SK-N-SH (cell line): Measurements from ENCODE around the gene SLC8A1. TPM values are rescaled to one million over a fixed set of nuclear protein-coding genes. Genes with fewer than 3 reads are reported as not detected.

Experiments used
- CTCF ChIA-PET: fragments of 300-600, 350-600 bp; formaldehyde crosslinking; extraction: SDS; loops from one replicate; lab custom pipeline; 2021; lab: Yijun Ruan, JAX
- POLR2A ChIA-PET: fragments of 350-600 bp; sonication (Branson Sonifier 250); formaldehyde crosslinking; extraction: SDS; loops from one replicate; lab custom pipeline; 2020; ENCODE audit warnings: antibody characterized with exemption, inconsistent platforms; lab: Yijun Ruan, JAX
- DNase-seq: peaks from one replicate; pipeline ENCODE4 v3.0.0; 2012
- H2AFZ ChIP-seq: fragments of 200-600 bp; sonication (generic); 2 replicates; pipeline ENCODE4 v1.8.1; 2016; ENCODE audit warnings: antibody characterized with exemption, mild to moderate bottlenecking, low read depth
- H3F3A ChIP-seq: fragments of 200-600 bp; sonication (generic); replicated peaks from 2 replicates; pipeline ENCODE3; 2016; ENCODE audit warnings: antibody characterized with exemption, mild to moderate bottlenecking; ENCODE audit not compliant: insufficient read depth
- H3K27ac ChIP-seq, 2 experiments: fragments of 200-500 bp in 1 of 2; fragments of 200-600 bp in 1 of 2; sonication (Bioruptor generic) in 1 of 2; sonication (generic), shearing (Covaris generic) in 1 of 2; 2 replicates each; pipeline versions ENCODE4 v1.5.1 to v1.6.1; 2014 to 2016; ENCODE audit warnings: low read depth in 2 of 2, inconsistent platforms in 1 of 2, low read length in 1 of 2, mild to moderate bottlenecking in 1 of 2, mixed read lengths in 1 of 2
- H3K27me3 ChIP-seq: fragments of 200-600 bp; sonication (generic), shearing (Covaris generic); 2 replicates; pipeline ENCODE4 v1.6.1; 2016; ENCODE audit warnings: mixed run types; ENCODE audit not compliant: insufficient read depth
- H3K36me3 ChIP-seq, 2 experiments: fragments of 200-500 bp in 1 of 2; fragments of 200-600 bp in 1 of 2; sonication (Bioruptor generic) in 1 of 2; sonication (generic) in 1 of 2; replicated peaks in 1 of 2; 2 replicates each; pipeline versions ENCODE3 to v1.5.1; 2014 to 2016; ENCODE audit warnings: low read length in 1 of 2, mild to moderate bottlenecking in 1 of 2; ENCODE audit not compliant: insufficient read depth in 2 of 2, control insufficient read depth in 1 of 2
- H3K4me1 ChIP-seq, 2 experiments: fragments of 200-500 bp in 1 of 2; fragments of 200-600 bp in 1 of 2; sonication (Bioruptor generic) in 1 of 2; sonication (generic), shearing (Covaris generic) in 1 of 2; 2 replicates each; pipeline versions ENCODE4 v1.5.1 to v1.6.1; 2014 to 2016; ENCODE audit warnings: low read depth in 1 of 2, low read length in 1 of 2, mixed run types in 1 of 2; ENCODE audit not compliant: insufficient read depth in 2 of 2, control insufficient read depth in 1 of 2
- H3K4me2 ChIP-seq: fragments of 200-600 bp; sonication (generic), shearing (Covaris generic); 2 replicates; pipeline ENCODE4 v1.6.1; 2017; ENCODE audit warnings: mixed run types
- H3K4me3 ChIP-seq, 2 experiments: fragments of 200-500 bp in 1 of 2; fragments of 200-600 bp in 1 of 2; sonication (Bioruptor generic) in 1 of 2; sonication (generic), shearing (Covaris generic) in 1 of 2; 2 replicates each; pipeline versions ENCODE4 v1.5.1 to v1.8.1; 2014 to 2016; ENCODE audit warnings: low read depth in 2 of 2, inconsistent platforms in 1 of 2, low read length in 1 of 2, mild to moderate bottlenecking in 1 of 2, mixed read lengths in 1 of 2, moderate library complexity in 1 of 2
- H3K79me2 ChIP-seq: fragments of 200-600 bp; sonication (generic); 2 replicates; pipeline ENCODE4 v1.8.1; 2017; ENCODE audit warnings: mild to moderate bottlenecking; ENCODE audit not compliant: insufficient read depth
- H3K9ac ChIP-seq: fragments of 200-600 bp; sonication (generic); 2 replicates; pipeline ENCODE4 v1.6.1; 2017; ENCODE audit warnings: mixed run types
- H3K9me2 ChIP-seq: fragments of 200-600 bp; sonication (generic); 2 replicates; pipeline ENCODE4 v1.6.1; 2017; ENCODE audit warnings: mixed run types
- H3K9me3 ChIP-seq: fragments of 200-600 bp; sonication (generic); 2 replicates; pipeline ENCODE4 v1.6.1; 2017; ENCODE audit warnings: mixed run types, mild to moderate bottlenecking, moderate library complexity
- H4K20me1 ChIP-seq: fragments of 200-600 bp; sonication (generic); 2 replicates; pipeline ENCODE4 v1.6.1; 2017; ENCODE audit warnings: mild to moderate bottlenecking, mixed run types; ENCODE audit not compliant: insufficient read depth
- FOXJ3 ChIP-seq: sonication (generic); formaldehyde crosslinking; IDR thresholded peaks from 2 replicates; pipeline ENCODE4 v1.5.1; 2020; ENCODE audit warnings: mild to moderate bottlenecking, missing genetic modification reagents
- GATA2 ChIP-seq: sonication (generic); formaldehyde crosslinking; IDR thresholded peaks from 2 replicates; pipeline ENCODE4 v1.5.0; 2020; ENCODE audit warnings: mild to moderate bottlenecking, missing genetic modification reagents
- MXI1 ChIP-seq: IDR thresholded peaks from 2 replicates; pipeline ENCODE4 v1.6.1; 2012; ENCODE audit warnings: mild to moderate bottlenecking, low read depth, low read length, improper control_type of control experiment
- POLR2AphosphoS5 ChIP-seq: IDR thresholded peaks from 2 replicates; pipeline ENCODE4 v1.6.1; 2012; ENCODE audit warnings: low read depth, low read length
- RFX5 ChIP-seq: IDR thresholded peaks from 2 replicates; pipeline ENCODE4 v1.6.1; 2012; ENCODE audit warnings: mild to moderate bottlenecking, improper control_type of control experiment, low read length
- RXRA ChIP-seq: IDR thresholded peaks from 2 replicates; pipeline ENCODE4 v1.4.0; 2012; ENCODE audit warnings: low read depth, mild to moderate bottlenecking, borderline replicate concordance
- WGBS: methylation state at CpG from one replicate; pipeline ENCODE4 v1.1.6; 2017; ENCODE audit warnings: low lambda C conversion rate; 5-methylcytosine and 5-hydroxymethylcytosine counted together
- polyA plus RNA-seq, 3 experiments: library from polyadenylated mRNA; depleted of rRNA; stranded (reverse); fragments of >200 nt; gene quantifications; 2 replicates each; pipeline ENCODE4 v1.2.3, GENCODE V29; 2012
- TF ChIP-seq, protein P1 (sequence below): IDR thresholded peaks from 2 replicates; pipeline ENCODE4 v1.4.0; 2012; ENCODE audit warnings: low read depth, borderline replicate concordance
- TF ChIP-seq, protein P2 (sequence below): IDR thresholded peaks from 2 replicates; pipeline ENCODE4 v1.4.0; 2012; ENCODE audit warnings: low read depth, borderline replicate concordance
- TF ChIP-seq, protein P3 (sequence below): IDR thresholded peaks from 2 replicates; pipeline ENCODE4; 2012
- TF ChIP-seq, protein P4 (sequence below): fragments of 200-600 bp; sonication (generic); IDR thresholded peaks from 2 replicates; pipeline ENCODE4 v1.6.1; 2017; ENCODE audit warnings: antibody characterized with exemption, mild to moderate bottlenecking, moderate library complexity
- TF ChIP-seq, protein P5 (sequence below): fragments of 150-350 bp; IDR thresholded peaks from 2 replicates; pipeline ENCODE4 v1.6.1; 2017; ENCODE audit warnings: antibody characterized with exemption, low read length, low read depth, borderline replicate concordance

The SLC8A1 gene
- polyA plus RNA-seq, 1 of the 3 experiments (the other 2 are of a cell fraction) = 3.2 TPM

DNA sequence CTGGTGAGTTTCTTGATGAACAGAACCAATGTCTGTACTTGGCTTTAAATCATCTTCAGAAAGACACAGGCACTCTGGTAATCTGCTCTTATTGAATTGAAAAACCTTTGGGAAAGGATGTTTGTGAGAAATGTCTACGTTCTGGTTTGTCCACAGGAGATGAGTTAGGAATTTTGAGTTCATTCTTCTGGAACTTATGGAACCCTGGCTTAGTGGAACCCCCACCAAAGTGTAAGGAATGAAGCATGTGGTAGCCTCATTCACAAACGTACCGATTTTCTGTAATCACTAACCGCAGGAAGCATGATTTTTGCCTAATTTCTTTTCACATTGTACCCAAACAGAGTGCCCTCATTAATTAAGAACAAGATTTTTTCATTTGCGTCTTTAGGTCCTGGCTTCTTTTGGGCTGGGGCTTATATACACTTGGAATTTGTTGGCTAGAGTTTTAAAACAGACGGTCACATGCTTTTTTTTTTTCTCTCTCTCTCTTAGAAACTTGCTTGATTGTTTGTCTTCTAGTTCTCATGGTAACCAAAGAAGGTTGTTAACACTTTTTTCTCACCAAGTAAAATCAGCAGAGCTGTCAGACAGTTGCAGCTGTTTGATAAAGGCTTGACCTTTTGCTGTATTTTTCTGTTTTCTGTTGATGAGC is 358.7 kb downstream of the SLC8A1 start:
- Histone ChIP-seq H3K79me2 (no peaks in the 10 kb centered on the region), H3K4me3 (no peak overlapping the region), H3K36me3 (no peaks in the 10 kb centered on the region), H3K27me3 (no peaks in the 10 kb centered on the region), H2AFZ (no peak overlapping the region), H3K9me2 (no peaks in the 10 kb centered on the region), H3K4me1 (peaks cover 0 to 33% of the 10 kb centered on the region in 2 experiments; a peak in 3 of 4 replicates), H3K4me2 (no peak overlapping the region)
- DNase-seq = no peak
- POLR2A ChIA-PET = no interaction called here
- TF ChIP-seq, protein P1, sequence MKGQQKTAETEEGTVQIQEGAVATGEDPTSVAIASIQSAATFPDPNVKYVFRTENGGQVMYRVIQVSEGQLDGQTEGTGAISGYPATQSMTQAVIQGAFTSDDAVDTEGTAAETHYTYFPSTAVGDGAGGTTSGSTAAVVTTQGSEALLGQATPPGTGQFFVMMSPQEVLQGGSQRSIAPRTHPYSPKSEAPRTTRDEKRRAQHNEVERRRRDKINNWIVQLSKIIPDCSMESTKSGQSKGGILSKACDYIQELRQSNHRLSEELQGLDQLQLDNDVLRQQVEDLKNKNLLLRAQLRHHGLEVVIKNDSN = no peak
- TF ChIP-seq RFX5 (no peak), MXI1 (no peak), GATA2 (CRISPR knock-in tag) (no peak), POLR2AphosphoS5 (no peak), RXRA (no peak), FOXJ3 (CRISPR knock-in tag) (no peak)
- TF ChIP-seq, protein P2, sequence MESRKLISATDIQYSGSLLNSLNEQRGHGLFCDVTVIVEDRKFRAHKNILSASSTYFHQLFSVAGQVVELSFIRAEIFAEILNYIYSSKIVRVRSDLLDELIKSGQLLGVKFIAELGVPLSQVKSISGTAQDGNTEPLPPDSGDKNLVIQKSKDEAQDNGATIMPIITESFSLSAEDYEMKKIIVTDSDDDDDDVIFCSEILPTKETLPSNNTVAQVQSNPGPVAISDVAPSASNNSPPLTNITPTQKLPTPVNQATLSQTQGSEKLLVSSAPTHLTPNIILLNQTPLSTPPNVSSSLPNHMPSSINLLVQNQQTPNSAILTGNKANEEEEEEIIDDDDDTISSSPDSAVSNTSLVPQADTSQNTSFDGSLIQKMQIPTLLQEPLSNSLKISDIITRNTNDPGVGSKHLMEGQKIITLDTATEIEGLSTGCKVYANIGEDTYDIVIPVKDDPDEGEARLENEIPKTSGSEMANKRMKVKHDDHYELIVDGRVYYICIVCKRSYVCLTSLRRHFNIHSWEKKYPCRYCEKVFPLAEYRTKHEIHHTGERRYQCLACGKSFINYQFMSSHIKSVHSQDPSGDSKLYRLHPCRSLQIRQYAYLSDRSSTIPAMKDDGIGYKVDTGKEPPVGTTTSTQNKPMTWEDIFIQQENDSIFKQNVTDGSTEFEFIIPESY = no peak
- TF ChIP-seq, protein P3, sequence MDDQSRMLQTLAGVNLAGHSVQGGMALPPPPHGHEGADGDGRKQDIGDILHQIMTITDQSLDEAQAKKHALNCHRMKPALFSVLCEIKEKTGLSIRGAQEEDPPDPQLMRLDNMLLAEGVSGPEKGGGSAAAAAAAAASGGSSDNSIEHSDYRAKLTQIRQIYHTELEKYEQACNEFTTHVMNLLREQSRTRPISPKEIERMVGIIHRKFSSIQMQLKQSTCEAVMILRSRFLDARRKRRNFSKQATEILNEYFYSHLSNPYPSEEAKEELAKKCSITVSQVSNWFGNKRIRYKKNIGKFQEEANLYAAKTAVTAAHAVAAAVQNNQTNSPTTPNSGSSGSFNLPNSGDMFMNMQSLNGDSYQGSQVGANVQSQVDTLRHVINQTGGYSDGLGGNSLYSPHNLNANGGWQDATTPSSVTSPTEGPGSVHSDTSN = no peak
- TF ChIP-seq, protein P4, sequence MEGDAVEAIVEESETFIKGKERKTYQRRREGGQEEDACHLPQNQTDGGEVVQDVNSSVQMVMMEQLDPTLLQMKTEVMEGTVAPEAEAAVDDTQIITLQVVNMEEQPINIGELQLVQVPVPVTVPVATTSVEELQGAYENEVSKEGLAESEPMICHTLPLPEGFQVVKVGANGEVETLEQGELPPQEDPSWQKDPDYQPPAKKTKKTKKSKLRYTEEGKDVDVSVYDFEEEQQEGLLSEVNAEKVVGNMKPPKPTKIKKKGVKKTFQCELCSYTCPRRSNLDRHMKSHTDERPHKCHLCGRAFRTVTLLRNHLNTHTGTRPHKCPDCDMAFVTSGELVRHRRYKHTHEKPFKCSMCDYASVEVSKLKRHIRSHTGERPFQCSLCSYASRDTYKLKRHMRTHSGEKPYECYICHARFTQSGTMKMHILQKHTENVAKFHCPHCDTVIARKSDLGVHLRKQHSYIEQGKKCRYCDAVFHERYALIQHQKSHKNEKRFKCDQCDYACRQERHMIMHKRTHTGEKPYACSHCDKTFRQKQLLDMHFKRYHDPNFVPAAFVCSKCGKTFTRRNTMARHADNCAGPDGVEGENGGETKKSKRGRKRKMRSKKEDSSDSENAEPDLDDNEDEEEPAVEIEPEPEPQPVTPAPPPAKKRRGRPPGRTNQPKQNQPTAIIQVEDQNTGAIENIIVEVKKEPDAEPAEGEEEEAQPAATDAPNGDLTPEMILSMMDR = no peak
- TF ChIP-seq, protein P5, sequence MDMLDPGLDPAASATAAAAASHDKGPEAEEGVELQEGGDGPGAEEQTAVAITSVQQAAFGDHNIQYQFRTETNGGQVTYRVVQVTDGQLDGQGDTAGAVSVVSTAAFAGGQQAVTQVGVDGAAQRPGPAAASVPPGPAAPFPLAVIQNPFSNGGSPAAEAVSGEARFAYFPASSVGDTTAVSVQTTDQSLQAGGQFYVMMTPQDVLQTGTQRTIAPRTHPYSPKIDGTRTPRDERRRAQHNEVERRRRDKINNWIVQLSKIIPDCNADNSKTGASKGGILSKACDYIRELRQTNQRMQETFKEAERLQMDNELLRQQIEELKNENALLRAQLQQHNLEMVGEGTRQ = no peak
- TF ChIP-seq, all 33 proteins: peak for 0
- Histone ChIP-seq H3K27ac (no peak overlapping the region), H3K9ac (no peak overlapping the region), H3F3A (peaks cover 34% of the 10 kb centered on the region), H3K9me3 (no peaks in the 10 kb centered on the region), H4K20me1 (no peaks in the 10 kb centered on the region)
- CTCF ChIA-PET = interaction anchor here (0.6 kb wide), 1 partner anchor 19 kb away, joined by 3 read pairs; no protein-coding TSS in a partner anchor
- 79% methylated on average over 6 of the region's 6 CpGs for WGBS
